Measurements from ENCODE around the gene COA5. TPM values are rescaled to one million over a fixed set of nuclear protein-coding genes. Genes with fewer than 3 reads are reported as not detected.
A peak's percentile ranks its signal among the peaks of the same experiment; 100 is the strongest.

The COA5 gene
- total and polyA plus RNA-seq, 2 experiments from 2014 or later = 33.3 to 113 TPM

DNA sequence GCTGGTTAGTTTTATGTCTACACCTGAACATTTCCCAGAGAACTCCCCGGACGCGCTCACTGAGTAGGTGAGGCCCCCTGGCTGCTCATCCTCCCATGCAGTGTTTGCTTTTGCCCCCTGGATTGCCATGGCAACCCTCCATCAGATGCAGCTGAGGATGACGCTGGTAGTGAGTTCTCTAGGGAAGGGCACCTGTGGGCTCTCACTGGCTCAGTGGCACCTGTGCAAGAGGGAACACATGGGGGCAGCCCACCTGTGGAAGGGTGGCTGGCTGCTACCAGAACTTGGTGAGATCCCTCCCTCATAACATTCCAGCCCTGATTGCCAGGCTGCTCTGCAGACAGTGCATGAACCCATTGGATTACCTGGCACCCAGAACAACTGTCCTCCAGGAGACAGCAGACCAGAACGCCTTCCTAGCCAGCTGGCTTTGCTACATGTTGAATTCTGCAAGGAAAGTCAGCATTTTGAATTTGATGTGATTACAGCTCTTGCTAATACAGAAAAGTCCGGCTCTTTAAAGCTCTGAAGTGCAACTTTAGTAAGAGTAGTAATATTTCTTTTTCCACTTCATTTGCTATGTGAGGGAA, 21.7 kb downstream of the COA5 start:
- Histone ChIP-seq H3K4me3 (no peak overlapping the region), H3K4me2 (no peak overlapping the region), H3K79me2 (replicated peaks; ENCODE audit: insufficient read depth) (no peaks in the 10 kb centered on the region), H3K27ac (ENCODE audit: low read depth) (no peak overlapping the region), H3K27me3 (ENCODE audit: insufficient read depth) (no peaks in the 10 kb centered on the region), H3K4me1 (ENCODE audit: insufficient read depth) (no peaks in the 10 kb centered on the region), H3F3A (replicated peaks; ENCODE audit: low read depth) (no peaks in the 10 kb centered on the region), H3K36me3 (ENCODE audit: insufficient read depth) (0 out of 2 replicates have a peak, but pooled peaks cover 4% of the 10 kb centered on the region), H2AFZ (no peak overlapping the region), H4K20me1 (replicated peaks; ENCODE audit: insufficient read depth) (no peaks in the 10 kb centered on the region), H3K9me2 (ENCODE audit: insufficient read depth) (no peaks in the 10 kb centered on the region)
- Mint-ChIP-seq H3K27me3 (ENCODE audit: insufficient read depth, low read depth, poor library complexity) (no peaks in the 10 kb centered on the region), H3K4me1 (no peaks in the 10 kb centered on the region), H3K9me3 (no peaks in the 10 kb centered on the region), H3K36me3 (ENCODE audit: low read depth) (peaks cover 9% of the 10 kb centered on the region; the same call in 2 of the 3 replicates), H3K27ac (no peak overlapping the region), H3K4me3 (no peak overlapping the region)
- peak; percentile 24 for DNase-seq (ENCODE audit: low spot score)
- no peak for TF ChIP-seq POLR2AphosphoS5 (IDR thresholded peaks at IDR 0.05; ENCODE audit: low read depth)
- TF ChIP-seq, protein P1, sequence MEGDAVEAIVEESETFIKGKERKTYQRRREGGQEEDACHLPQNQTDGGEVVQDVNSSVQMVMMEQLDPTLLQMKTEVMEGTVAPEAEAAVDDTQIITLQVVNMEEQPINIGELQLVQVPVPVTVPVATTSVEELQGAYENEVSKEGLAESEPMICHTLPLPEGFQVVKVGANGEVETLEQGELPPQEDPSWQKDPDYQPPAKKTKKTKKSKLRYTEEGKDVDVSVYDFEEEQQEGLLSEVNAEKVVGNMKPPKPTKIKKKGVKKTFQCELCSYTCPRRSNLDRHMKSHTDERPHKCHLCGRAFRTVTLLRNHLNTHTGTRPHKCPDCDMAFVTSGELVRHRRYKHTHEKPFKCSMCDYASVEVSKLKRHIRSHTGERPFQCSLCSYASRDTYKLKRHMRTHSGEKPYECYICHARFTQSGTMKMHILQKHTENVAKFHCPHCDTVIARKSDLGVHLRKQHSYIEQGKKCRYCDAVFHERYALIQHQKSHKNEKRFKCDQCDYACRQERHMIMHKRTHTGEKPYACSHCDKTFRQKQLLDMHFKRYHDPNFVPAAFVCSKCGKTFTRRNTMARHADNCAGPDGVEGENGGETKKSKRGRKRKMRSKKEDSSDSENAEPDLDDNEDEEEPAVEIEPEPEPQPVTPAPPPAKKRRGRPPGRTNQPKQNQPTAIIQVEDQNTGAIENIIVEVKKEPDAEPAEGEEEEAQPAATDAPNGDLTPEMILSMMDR (conservative IDR thresholded peaks at IDR 0.05; ENCODE audit: low read depth in 2 of 2) = peak in 1 of 2 experiments; percentile 17; a peak in 1 of 4 replicates
- TF ChIP-seq, protein P2, sequence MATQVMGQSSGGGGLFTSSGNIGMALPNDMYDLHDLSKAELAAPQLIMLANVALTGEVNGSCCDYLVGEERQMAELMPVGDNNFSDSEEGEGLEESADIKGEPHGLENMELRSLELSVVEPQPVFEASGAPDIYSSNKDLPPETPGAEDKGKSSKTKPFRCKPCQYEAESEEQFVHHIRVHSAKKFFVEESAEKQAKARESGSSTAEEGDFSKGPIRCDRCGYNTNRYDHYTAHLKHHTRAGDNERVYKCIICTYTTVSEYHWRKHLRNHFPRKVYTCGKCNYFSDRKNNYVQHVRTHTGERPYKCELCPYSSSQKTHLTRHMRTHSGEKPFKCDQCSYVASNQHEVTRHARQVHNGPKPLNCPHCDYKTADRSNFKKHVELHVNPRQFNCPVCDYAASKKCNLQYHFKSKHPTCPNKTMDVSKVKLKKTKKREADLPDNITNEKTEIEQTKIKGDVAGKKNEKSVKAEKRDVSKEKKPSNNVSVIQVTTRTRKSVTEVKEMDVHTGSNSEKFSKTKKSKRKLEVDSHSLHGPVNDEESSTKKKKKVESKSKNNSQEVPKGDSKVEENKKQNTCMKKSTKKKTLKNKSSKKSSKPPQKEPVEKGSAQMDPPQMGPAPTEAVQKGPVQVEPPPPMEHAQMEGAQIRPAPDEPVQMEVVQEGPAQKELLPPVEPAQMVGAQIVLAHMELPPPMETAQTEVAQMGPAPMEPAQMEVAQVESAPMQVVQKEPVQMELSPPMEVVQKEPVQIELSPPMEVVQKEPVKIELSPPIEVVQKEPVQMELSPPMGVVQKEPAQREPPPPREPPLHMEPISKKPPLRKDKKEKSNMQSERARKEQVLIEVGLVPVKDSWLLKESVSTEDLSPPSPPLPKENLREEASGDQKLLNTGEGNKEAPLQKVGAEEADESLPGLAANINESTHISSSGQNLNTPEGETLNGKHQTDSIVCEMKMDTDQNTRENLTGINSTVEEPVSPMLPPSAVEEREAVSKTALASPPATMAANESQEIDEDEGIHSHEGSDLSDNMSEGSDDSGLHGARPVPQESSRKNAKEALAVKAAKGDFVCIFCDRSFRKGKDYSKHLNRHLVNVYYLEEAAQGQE (IDR thresholded peaks at IDR 0.05; ENCODE audit: unreplicated experiment) = no peak
- no peak for ATAC-seq

DNA sequence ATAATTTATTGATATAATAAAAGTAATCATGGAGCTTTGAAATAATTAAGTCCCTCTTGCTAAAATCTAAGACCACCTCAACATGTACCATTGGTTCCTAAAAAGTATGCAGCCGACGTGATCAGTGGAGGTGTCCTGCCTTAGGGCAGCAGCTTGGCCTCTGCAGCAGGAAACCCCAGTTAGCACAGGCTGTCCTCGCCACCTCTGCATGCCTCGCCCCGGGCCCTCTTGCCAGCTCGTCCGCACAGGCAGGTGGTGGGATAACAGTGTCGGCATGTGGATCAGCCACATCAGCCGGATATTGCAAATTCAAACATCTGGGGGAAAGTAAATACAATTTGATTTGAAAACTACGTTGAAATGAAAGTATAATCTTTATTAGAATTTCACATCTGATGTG, 22.9 kb downstream of the COA5 start:
- H3K27ac ChIP-seq (ENCODE audit: low read depth) = no peak overlapping the region
- no peaks in the 10 kb centered on the region; the same call in 2 of the 3 replicates for H3K4me1 Mint-ChIP-seq
- no peaks in the 10 kb centered on the region for H3K27me3 ChIP-seq (ENCODE audit: insufficient read depth)
- H3K4me2 ChIP-seq = no peak overlapping the region
- no peaks in the 10 kb centered on the region for H3F3A ChIP-seq (replicated peaks; ENCODE audit: low read depth)
- H3K9me2 ChIP-seq (ENCODE audit: insufficient read depth) = no peaks in the 10 kb centered on the region
- no peaks in the 10 kb centered on the region for H3K4me1 ChIP-seq (ENCODE audit: insufficient read depth)
- DNase-seq (ENCODE audit: low spot score) (no peak), ATAC-seq (no peak)
- no peak overlapping the region for H3K4me3 Mint-ChIP-seq
- H3K4me3 ChIP-seq = no peak overlapping the region
- H3K36me3 Mint-ChIP-seq (ENCODE audit: low read depth) = peaks cover 9% of the 10 kb centered on the region
- H3K79me2 ChIP-seq (replicated peaks; ENCODE audit: insufficient read depth) = no peaks in the 10 kb centered on the region
- H3K36me3 ChIP-seq (ENCODE audit: insufficient read depth) = 0 out of 2 replicates have a peak, but pooled peaks cover 4% of the 10 kb centered on the region
- H3K27ac Mint-ChIP-seq = no peak overlapping the region
- H3K9me3 Mint-ChIP-seq = no peaks in the 10 kb centered on the region
- no peak overlapping the region for H2AFZ ChIP-seq
- no peaks in the 10 kb centered on the region for H4K20me1 ChIP-seq (replicated peaks; ENCODE audit: insufficient read depth)
- no peaks in the 10 kb centered on the region for H3K27me3 Mint-ChIP-seq (ENCODE audit: insufficient read depth, low read depth, poor library complexity)
- TF ChIP-seq EZH2 (IDR thresholded peaks at IDR 0.05; ENCODE audit: low read depth, unreplicated experiment) = no peak
- TF ChIP-seq, protein P2 (IDR thresholded peaks at IDR 0.05; ENCODE audit: unreplicated experiment) = no peak
- TF ChIP-seq ZNF331 (CRISPR knock-in tag; IDR thresholded peaks at IDR 0.05; ENCODE audit: low read depth) = no peak
- TF ChIP-seq EZH2phosphoT487 (IDR thresholded peaks at IDR 0.05; ENCODE audit: unreplicated experiment) = no peak
- TF ChIP-seq JUNB (IDR thresholded peaks at IDR 0.05; ENCODE audit: unreplicated experiment) = no peak
- TF ChIP-seq, protein P1 (conservative IDR thresholded peaks at IDR 0.05; ENCODE audit: low read depth in 2 of 2) = no peak
- no peak for TF ChIP-seq NANOG (IDR thresholded peaks at IDR 0.05; ENCODE audit: borderline replicate concordance)
- TF ChIP-seq, protein P3, sequence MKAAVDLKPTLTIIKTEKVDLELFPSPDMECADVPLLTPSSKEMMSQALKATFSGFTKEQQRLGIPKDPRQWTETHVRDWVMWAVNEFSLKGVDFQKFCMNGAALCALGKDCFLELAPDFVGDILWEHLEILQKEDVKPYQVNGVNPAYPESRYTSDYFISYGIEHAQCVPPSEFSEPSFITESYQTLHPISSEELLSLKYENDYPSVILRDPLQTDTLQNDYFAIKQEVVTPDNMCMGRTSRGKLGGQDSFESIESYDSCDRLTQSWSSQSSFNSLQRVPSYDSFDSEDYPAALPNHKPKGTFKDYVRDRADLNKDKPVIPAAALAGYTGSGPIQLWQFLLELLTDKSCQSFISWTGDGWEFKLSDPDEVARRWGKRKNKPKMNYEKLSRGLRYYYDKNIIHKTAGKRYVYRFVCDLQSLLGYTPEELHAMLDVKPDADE (IDR thresholded peaks at IDR 0.05) = no peak
- no peak for TF ChIP-seq ZNF114 (CRISPR knock-in tag; IDR thresholded peaks at IDR 0.05)
